ENCODE results near the gene ASTN2.

GRCh38 chr9:116724123-116724522 lies 690.7 kb downstream of the ASTN2 start:
- TF ChIP-seq CTCF (conservative IDR thresholded peaks at IDR 0.05 in 1 of 2, IDR thresholded peaks at IDR 0.05 in 1 of 2; ENCODE audit: extremely low read depth in 1 of 2, insufficient read depth in 1 of 2, low read depth in 1 of 2, low read length in 2 of 2) (no peak), EZH2 (IDR thresholded peaks at IDR 0.05; ENCODE audit: borderline replicate concordance, low read length) (no peak)
